ENCODE results near the gene UBL4A.
"Not testable (repeated sequence)": the region's sequence is repeated elsewhere in the genome, so short reads cannot be mapped to it uniquely, and the experiment has no call there.

The UBL4A gene

GRCh38 chrX:154507673-154508383, 21.4 kb upstream of the UBL4A start:
- no peak for DNase-seq

- no peak for DNase-seq
These were observed 20.3 kb upstream of the UBL4A start for GRCh38 chrX:154506483-154507332.

GRCh38 chrX:154505734-154506133, 19.3 kb upstream of the UBL4A start:
- no peak for DNase-seq

GRCh38 chrX:154502989-154503388, 16.6 kb upstream of the UBL4A start:
- no peak for DNase-seq

- DNase-seq, result no peak
These were observed 15.7 kb upstream of the UBL4A start for GRCh38 chrX:154502098-154502497.

GRCh38 chrX:154501423-154501822, 15.0 kb upstream of the UBL4A start:
- DNase-seq, result not testable (repeated sequence)

GRCh38 chrX:154496591-154497137, 10.2 kb upstream of the UBL4A start:
- DNase-seq, result not testable (repeated sequence)

- DNase-seq, result no peak
These were observed 9.1 kb upstream of the UBL4A start for GRCh38 chrX:154495472-154495922.

GRCh38 chrX:154494715-154495114, 8.3 kb upstream of the UBL4A start:
- DNase-seq, result no peak

GRCh38 chrX:154490414-154491083, 4.1 kb upstream of the UBL4A start, which contains the start of gene SLC10A3:
Gene SLC10A3, minus strand, starts transcription at chrX:154490629. Its CDS starts 1,689 bp downstream, at chrX:154488940.
- peak; percentile 77 for DNase-seq

GRCh38 chrX:154490021-154490413, 3.6 kb upstream of the UBL4A start:
- DNase-seq, result peak; percentile 14

GRCh38 chrX:154489182-154489581, 2.8 kb upstream of the UBL4A start:
- DNase-seq, result no peak

- DNase-seq, result no peak
These were observed 2.1 kb upstream of the UBL4A start for GRCh38 chrX:154488336-154489075.

GRCh38 chrX:154487518-154488290, 1.3 kb upstream of the UBL4A start:
- no peak for DNase-seq

- DNase-seq, result no peak
These were observed 391 bp downstream of the UBL4A start for GRCh38 chrX:154486052-154486395.

GRCh38 chrX:154485150-154486051, 1.0 kb downstream of the UBL4A start:
- DNase-seq, result no peak

- DNase-seq, result no peak
These were observed 1.9 kb downstream of the UBL4A start for GRCh38 chrX:154484255-154485149.

GRCh38 chrX:154483325-154483724, 3.1 kb downstream of the UBL4A start:
- DNase-seq, result no peak

GRCh38 chrX:154482786-154483185, 3.6 kb downstream of the UBL4A start:
- DNase-seq, result no peak

Measured in NCI-H510A treated with DMSO at 0.1 percent for 48 hours (cell line).